Psoas muscle (tissue), 8 donors: ENCODE measurements around the gene TSSK6. TPM values are rescaled to one million over a fixed set of nuclear protein-coding genes. Genes with fewer than 3 reads are reported as not detected.

Experiments
- ATAC-seq, 4 donors: fragments of 200-7000 bp; cut with Tn5 transposase; one replicate each; pipeline ENCODE4 v1.9.1; 2020; ENCODE audit warnings: moderate library complexity in 3 of 4, mild to moderate bottlenecking in 2 of 4
- DNase-seq, 2 donors: peaks; one replicate each; pipeline ENCODE4 v3.0.0-alpha.2; 2020
- H3K27ac ChIP-seq: fragments of 200-600 bp; one replicate; pipeline ENCODE4 v1.8.0; 2022
- H3K27me3 ChIP-seq, 3 donors: fragments of 200-600 bp in 1 of 3; one replicate each; pipeline versions ENCODE4 v1.6.1 to v1.8.0; 2013 to 2022; ENCODE audit warnings: low read length in 2 of 3, mild to moderate bottlenecking in 2 of 3, moderate library complexity in 1 of 3; ENCODE audit not compliant: insufficient read depth in 3 of 3
- H3K36me3 ChIP-seq, 2 donors: fragments of 200-600 bp in 1 of 2; one replicate each; pipeline versions ENCODE4 v1.6.1 to v1.8.0; 2013 to 2022; ENCODE audit warnings: low read depth in 1 of 2, mild to moderate bottlenecking in 1 of 2, moderate library complexity in 1 of 2; ENCODE audit not compliant: insufficient read depth in 1 of 2
- H3K4me1 ChIP-seq: fragments of 200-600 bp; one replicate; pipeline ENCODE4 v1.8.0; 2022
- H3K4me3 ChIP-seq: fragments of 200-600 bp; one replicate; pipeline ENCODE4 v1.8.0; 2022; ENCODE audit warnings: mild to moderate bottlenecking
- H3K9me3 ChIP-seq: fragments of 200-600 bp; one replicate; pipeline ENCODE4 v1.8.0; 2022
- WGBS, 3 donors: extraction: QIAGEN DNeasy Blood & Tissue Kit; methylation state at CpG; one replicate each; pipeline versions ENCODE4 v1.1.6 to v1.1.7; 2013; 5-methylcytosine and 5-hydroxymethylcytosine counted together
- intact Hi-C, 2 donors: fragments of 100-400 bp; cut with DNase I; formaldehyde crosslinking; loops; one replicate each; pipeline versions ENCODE4 v1.11.0 to v1.14.2; 2022
- long read RNA-seq, 2 donors: library from polyadenylated mRNA; unstranded; transcript quantifications; one replicate each; pipeline ENCODE4 v2.0.0, GENCODE V29; 2021
- polyA plus RNA-seq, 3 donors: library from polyadenylated mRNA; stranded (reverse); fragments of 200-250 nt; gene quantifications; one replicate each; pipeline ENCODE4 v1.2.3, GENCODE V29; 2013
- total RNA-seq, 4 donors: library from RNA; stranded (reverse); fragmentation: NEBNext Ultra II Directional in 2 of 4; extraction: Animal tissue kit (Norgen Biotek cat#: 25700) in 2 of 4; gene quantifications; one replicate each; pipeline versions ENCODE4 v1.2.1 to v1.2.4, GENCODE V29; 2021 to 2023
- TF ChIP-seq, protein P1 (sequence below): fragments of 200-600 bp; IDR thresholded peaks from one replicate; pipeline ENCODE4 v1.8.0; 2022; ENCODE audit warnings: antibody characterized with exemption
- donor health status: healthy with polysubstance abuse.
- donor health status: DM: no; HTN: no; CAD: no; lungs with moderate emphysema.
- donor health status: Bipolar disorder and iron deficiency.
- donor health status: healthy.
- donor health status: DM: yes; HTN: yes; CAD: no.
- donor health status: DM: no; HTN: no; CAD: no.
- donor health status: DM: no; HTN: no; CAD: no.
- donor health status: DM: yes; HTN: yes; CAD: no.

Gene TSSK6
- total RNA-seq (1 to 10 TPM in 1 of 4 donors, under 1 TPM in 2, not detected in 1; 0.50 to 1.9 (median 0.62) TPM), polyA plus RNA-seq (1 to 10 TPM in 2 of 3 donors, under 1 TPM in 1; 0.37 to 3.2 (median 1.4) TPM)
- long read RNA-seq, donor 1 = 0 reads
- long read RNA-seq, donor 2, partial matches to known transcripts = 0 of 2 reads
- long read RNA-seq, donor 2, other reads (novel, unspliced or antisense) = 1 of 2 reads

DNA sequence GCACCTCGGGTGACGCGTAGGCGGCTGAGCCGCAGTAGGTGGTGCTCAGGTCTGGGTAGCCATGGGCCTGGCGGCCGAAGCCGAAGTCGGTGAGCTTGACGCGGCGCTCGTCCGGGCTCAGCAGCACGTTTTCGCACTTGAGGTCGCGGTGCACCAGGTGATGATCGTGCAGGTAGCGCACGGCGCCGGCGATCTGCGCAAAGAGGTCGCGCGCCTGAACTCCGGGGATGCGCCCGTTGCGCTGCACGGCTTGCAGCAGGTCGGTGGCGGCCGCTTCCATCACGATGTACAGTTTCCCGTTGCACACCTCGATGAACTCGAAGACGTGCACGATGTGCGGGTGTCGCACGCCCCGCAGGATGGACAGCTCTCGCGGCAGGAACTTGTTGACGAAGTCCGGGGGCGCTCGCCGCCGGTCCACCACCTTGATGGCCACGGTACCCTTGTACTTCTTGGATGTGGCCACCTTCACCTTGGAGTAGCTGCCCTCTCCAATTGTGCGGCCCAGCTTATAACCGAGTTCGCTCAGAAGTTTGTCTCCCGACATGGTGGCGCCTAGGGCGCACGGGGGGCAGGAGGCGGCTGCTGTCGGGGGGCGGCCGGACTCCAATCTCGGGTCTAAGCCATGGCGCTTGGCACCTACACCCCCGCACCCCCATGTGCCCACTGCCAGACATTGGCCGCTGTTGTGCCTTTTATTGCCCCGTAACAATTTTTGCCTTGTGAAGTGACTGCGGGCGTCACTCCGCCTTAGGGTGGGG, at the start of gene TSSK6:
TSSK6 (minus strand) TSS at position 668 of the 761 bp plus-strand sequence; CDS start at position 547, 121 bp downstream.
- intact Hi-C loops = no loop called here
- Histone ChIP-seq H3K36me3 (peaks cover 0 to 12% of the 10 kb centered on the region in 2 donors), H3K4me3 (peak within 1 kb of the TSS; percentile 76), H3K27ac (peak within 1 kb of the TSS; percentile 85), H3K9me3 (no peaks in the 10 kb centered on the region), H3K27me3 (no peaks in the 10 kb centered on the region), H3K4me1 (peaks cover 16% of the 10 kb centered on the region)
- TF ChIP-seq, protein P1, sequence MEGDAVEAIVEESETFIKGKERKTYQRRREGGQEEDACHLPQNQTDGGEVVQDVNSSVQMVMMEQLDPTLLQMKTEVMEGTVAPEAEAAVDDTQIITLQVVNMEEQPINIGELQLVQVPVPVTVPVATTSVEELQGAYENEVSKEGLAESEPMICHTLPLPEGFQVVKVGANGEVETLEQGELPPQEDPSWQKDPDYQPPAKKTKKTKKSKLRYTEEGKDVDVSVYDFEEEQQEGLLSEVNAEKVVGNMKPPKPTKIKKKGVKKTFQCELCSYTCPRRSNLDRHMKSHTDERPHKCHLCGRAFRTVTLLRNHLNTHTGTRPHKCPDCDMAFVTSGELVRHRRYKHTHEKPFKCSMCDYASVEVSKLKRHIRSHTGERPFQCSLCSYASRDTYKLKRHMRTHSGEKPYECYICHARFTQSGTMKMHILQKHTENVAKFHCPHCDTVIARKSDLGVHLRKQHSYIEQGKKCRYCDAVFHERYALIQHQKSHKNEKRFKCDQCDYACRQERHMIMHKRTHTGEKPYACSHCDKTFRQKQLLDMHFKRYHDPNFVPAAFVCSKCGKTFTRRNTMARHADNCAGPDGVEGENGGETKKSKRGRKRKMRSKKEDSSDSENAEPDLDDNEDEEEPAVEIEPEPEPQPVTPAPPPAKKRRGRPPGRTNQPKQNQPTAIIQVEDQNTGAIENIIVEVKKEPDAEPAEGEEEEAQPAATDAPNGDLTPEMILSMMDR = no peak
- DNase-seq (peak in 1 of 2 donors; percentile 70), ATAC-seq (peak in 1 of 4 donors; percentile 2)
- 83 to 88% (median 83%) methylated on average over 73 to 74 of the region's 74 CpGs for WGBS, 3 donors

DNA sequence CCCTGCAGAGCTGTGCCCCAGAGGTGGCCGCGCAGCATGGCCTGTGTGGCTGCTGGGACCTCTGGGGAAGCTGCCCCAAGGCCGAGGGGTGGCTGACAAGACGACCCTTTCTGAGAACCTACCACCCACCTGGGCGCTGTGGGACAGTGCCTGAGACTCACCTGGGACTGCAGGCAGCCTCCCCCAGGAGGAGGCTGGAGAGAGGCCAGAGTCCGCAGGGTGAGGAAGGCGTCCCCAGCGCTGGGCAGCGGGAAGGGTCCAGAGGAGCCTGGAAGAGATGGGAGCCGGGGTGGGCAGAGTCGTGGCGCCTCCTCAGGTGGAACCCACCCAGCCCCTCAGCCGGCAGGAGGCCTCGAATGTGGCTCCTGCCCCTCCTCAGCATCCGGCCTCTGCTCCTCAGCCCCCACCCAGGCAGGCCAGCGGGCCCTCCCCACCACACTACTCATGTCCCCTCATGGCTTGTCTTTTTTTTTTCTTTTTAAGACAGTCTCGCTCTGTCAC, 48.0 kb upstream of the TSSK6 start:
- no peak overlapping the region for H3K4me3 ChIP-seq
- H3K36me3 ChIP-seq = no peaks in the 10 kb centered on the region
- no peaks in the 10 kb centered on the region for H3K9me3 ChIP-seq
- no peaks in the 10 kb centered on the region for H3K27me3 ChIP-seq
- DNase-seq (no peak), ATAC-seq (no peak)
- H3K27ac ChIP-seq = no peak overlapping the region
- TF ChIP-seq, protein P1 = no peak
- WGBS, 3 donors = 88 to 92% (median 89%) methylated on average over 14 to 17 of the region's 17 CpGs
- H3K4me1 ChIP-seq = no peaks in the 10 kb centered on the region
- intact Hi-C loops = no loop called here

DNA sequence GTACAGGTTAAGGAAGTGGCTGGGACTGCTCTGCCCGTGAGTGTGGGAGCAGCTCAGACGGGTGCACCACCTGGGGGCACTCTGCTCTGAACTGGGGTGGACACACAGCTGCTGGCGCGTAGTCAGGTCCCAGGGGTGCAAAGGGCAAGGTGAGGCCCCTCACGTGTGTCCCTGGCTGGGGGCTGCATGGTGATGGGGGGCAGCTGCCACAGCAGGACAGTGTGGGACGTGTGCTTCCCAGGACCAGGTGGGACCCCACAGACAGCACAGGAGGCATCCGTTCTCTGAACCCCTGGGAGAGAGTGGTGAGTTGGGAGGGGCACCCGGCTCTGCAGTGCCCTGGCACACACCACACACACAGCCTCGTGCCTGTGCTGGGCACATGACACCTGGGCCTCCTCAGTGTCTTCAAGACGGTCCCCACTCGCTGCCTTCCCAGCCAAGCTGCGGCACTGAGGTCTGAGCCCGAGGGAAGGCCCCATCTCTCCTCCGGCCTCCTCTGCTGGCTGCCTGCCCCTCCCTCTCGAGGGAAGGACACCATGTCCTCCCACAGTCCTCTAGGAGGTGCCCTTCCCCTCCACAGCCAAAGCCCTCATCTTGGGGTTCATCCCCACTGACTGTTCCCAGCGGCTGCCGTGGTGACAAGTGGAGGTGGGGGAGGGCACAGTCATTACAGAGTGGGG, 47.5 kb upstream of the TSSK6 start:
- Histone ChIP-seq H3K36me3 (no peaks in the 10 kb centered on the region), H3K9me3 (no peaks in the 10 kb centered on the region), H3K27me3 (no peaks in the 10 kb centered on the region), H3K4me1 (no peaks in the 10 kb centered on the region), H3K27ac (no peak overlapping the region), H3K4me3 (no peak overlapping the region)
- 65 to 73% (median 72%) methylated on average over 14 to 17 of the region's 17 CpGs for WGBS, 3 donors
- ATAC-seq = no peak
- DNase-seq = no peak
- TF ChIP-seq, protein P1 = no peak
- intact Hi-C loops = no loop called here

DNA sequence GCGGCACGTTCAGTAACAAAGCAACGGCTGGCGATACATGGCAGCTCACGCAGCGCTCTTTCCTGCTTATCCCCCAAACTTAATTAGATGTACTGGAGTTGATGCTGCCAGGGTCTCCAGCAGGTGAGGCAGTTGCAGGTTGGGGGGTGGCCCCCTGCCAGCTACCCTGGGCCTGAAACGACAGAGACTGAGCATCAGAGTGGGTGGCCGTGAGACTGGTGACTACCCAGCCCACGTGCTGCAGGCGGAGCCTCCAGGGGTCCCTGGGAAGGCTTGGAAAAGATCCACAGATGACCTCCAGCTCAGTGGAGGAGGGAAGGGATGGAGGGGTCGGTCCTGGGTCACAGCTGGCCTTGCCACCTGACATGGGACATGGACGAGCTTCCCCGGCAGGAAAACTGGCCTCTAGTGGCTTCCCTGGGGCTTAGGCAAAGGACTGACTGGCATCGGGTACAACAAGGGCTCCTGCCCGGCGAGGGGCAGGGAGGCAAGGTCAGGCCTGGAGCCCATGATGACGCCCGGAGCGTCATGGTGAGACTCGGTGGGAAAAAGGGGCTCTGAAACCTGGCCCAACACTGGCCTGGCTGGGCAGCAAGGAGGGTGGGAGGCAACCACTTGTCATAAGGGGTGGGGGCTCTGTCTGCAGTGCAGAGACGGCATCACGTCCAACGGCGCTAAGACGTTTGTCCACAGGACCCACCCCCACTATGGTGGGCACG, 46.8 kb upstream of the TSSK6 start:
- Histone ChIP-seq H3K27me3 (no peaks in the 10 kb centered on the region), H3K27ac (no peak overlapping the region), H3K36me3 (no peaks in the 10 kb centered on the region), H3K4me3 (no peak overlapping the region), H3K9me3 (no peaks in the 10 kb centered on the region), H3K4me1 (no peaks in the 10 kb centered on the region)
- intact Hi-C loops = no loop called here
- TF ChIP-seq, protein P1 = no peak
- ATAC-seq = no peak
- no peak for DNase-seq
- WGBS, 3 donors = 75 to 79% (median 78%) methylated on average over 26 of the region's 26 CpGs
